ENCODE data around the gene CARS2. TPM values are rescaled to one million over a fixed set of nuclear protein-coding genes. Genes with fewer than 3 reads are reported as not detected.

Gene CARS2
- total RNA-seq, 4 donors from 2014 or later, result 49.0 to 78.1 (median 68.4) TPM

Other genes starting within 250 kb of the CARS2 start
- 10 to 100 TPM; 21.0 to 60.5 (median 43.5) TPM for gene RAB20, start 144.4 kb downstream of the CARS2 start, total RNA-seq
- gene NAXD, start 90.6 kb downstream of the CARS2 start, total RNA-seq, result 10 to 100 TPM; 38.2 to 46.6 (median 42.8) TPM
- gene ING1, start 7.6 kb upstream of the CARS2 start, total RNA-seq, result 10 to 100 TPM in 3 of 4 donors, 1 to 10 TPM in 1; 8.2 to 17.9 (median 15.6) TPM
- 100 to 1,000 TPM; 105 to 168 (median 135) TPM for gene ANKRD10, start 209.0 kb upstream of the CARS2 start, total RNA-seq